ENCODE results near the gene MICALL1.

DNA sequence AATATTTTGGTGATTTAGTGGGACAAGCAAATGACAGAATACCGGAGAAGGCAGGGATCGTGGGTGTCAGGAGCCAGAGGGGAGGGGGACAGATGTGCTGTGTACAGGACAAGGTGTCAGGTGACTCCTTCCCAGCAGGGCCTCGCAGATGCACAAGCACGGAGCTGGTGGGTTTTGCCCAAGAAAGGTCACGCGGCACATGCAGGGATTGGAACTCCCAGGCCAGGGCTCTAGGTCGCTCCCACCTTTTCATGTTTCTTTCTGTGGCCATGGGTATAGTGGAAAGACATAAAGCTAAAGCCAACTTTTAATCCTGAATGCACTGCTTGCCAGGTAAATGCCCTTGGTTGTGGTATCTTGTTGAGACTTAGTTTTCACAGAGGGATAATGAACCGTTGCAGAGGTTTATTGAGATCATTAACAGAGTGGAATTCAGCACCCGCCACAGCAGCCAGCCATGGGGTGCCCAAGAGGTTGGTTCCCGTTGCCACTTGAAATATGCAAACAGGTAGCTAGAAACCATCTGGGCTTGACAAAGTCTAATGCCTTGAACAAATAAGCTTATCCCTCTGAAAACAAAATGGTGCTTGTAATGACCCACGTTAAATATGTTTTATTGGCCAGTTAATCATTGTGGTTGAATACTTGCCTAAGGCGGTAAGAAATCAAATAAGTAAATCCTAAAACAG lies 37.2 kb downstream of the MICALL1 start:
- TF ChIP-seq, protein P1, sequence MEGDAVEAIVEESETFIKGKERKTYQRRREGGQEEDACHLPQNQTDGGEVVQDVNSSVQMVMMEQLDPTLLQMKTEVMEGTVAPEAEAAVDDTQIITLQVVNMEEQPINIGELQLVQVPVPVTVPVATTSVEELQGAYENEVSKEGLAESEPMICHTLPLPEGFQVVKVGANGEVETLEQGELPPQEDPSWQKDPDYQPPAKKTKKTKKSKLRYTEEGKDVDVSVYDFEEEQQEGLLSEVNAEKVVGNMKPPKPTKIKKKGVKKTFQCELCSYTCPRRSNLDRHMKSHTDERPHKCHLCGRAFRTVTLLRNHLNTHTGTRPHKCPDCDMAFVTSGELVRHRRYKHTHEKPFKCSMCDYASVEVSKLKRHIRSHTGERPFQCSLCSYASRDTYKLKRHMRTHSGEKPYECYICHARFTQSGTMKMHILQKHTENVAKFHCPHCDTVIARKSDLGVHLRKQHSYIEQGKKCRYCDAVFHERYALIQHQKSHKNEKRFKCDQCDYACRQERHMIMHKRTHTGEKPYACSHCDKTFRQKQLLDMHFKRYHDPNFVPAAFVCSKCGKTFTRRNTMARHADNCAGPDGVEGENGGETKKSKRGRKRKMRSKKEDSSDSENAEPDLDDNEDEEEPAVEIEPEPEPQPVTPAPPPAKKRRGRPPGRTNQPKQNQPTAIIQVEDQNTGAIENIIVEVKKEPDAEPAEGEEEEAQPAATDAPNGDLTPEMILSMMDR (IDR thresholded peaks at IDR 0.05 in 8 of 11, conservative IDR thresholded peaks at IDR 0.05 in 3 of 11), result no peak
- TF ChIP-seq POLR2A (IDR thresholded peaks at IDR 0.05), result no peak

Measured in spleen (tissue), 7 donors.